ENCODE results near the gene TNFSF11.

Gene TNFSF11

GRCh38 chr13:42656161-42656560 lies 82.2 kb downstream of the TNFSF11 start:
- DNase-seq = peak; percentile 7

- peak; percentile 76 for DNase-seq
Measured at GRCh38 chr13:42656958-42657357, 83.0 kb downstream of the TNFSF11 start.

Measured in NCI-H146 (cell line).